NCI-H2029 (cell line): ENCODE results near the gene MAP1S.
A peak's percentile ranks its signal among the peaks of the same experiment; 100 is the strongest.

Source experiments
- DNase-seq: peaks from one replicate; lab custom pipeline; 2025; lab: John Stamatoyannopoulos, UW

Gene MAP1S

GRCh38 chr19:17735410-17735809, 16.1 kb downstream of the MAP1S start:
- DNase-seq, result no peak

DNA sequence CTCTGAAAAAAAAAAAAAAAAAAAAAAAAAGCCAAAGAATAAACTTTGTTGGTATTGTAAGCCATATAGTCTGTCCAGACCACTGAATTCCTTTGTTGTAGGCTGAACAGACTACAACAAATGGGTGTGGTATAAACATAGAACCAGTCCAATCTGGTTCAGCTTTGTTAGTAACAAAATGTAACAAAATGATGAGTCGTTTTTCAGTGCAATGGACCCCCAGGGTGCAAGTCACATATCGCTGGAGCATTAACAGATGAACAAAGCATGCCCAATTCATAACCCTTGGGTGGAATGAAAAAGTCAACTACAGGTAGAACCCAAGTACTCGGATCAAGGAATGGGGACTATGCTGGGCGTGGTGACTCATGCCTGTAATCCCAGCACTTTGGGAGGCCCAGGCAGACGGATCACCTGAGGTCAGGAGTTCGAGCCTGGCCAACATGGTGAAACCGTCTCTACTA, 18.4 kb downstream of the MAP1S start:
- no peak for DNase-seq

- DNase-seq, result no peak
Observed at GRCh38 chr19:17739121-17739875, 20.0 kb downstream of the MAP1S start.

DNA sequence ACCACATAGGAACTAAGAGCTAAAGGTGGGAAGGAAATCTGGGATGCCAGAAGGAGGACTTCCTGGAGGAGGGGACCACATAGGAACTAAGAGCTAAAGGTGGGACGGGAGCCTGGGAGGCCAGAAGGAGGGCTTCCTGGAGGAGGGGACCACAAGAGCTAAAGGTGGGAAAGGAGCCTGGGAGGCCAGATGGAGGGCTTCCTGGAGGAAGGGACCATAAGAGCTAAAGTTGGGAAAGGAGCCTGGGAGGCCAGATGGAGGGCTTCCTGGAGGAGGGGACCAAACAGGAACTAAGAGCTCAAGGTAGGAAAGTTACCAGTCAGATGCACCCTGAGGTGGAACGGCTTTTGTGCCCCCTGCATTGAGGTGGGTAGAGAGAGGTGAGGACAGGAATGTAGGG, 22.2 kb downstream of the MAP1S start:
- no peak for DNase-seq

GRCh38 chr19:17743874-17744580, 24.7 kb downstream of the MAP1S start:
- DNase-seq, result no peak

DNA sequence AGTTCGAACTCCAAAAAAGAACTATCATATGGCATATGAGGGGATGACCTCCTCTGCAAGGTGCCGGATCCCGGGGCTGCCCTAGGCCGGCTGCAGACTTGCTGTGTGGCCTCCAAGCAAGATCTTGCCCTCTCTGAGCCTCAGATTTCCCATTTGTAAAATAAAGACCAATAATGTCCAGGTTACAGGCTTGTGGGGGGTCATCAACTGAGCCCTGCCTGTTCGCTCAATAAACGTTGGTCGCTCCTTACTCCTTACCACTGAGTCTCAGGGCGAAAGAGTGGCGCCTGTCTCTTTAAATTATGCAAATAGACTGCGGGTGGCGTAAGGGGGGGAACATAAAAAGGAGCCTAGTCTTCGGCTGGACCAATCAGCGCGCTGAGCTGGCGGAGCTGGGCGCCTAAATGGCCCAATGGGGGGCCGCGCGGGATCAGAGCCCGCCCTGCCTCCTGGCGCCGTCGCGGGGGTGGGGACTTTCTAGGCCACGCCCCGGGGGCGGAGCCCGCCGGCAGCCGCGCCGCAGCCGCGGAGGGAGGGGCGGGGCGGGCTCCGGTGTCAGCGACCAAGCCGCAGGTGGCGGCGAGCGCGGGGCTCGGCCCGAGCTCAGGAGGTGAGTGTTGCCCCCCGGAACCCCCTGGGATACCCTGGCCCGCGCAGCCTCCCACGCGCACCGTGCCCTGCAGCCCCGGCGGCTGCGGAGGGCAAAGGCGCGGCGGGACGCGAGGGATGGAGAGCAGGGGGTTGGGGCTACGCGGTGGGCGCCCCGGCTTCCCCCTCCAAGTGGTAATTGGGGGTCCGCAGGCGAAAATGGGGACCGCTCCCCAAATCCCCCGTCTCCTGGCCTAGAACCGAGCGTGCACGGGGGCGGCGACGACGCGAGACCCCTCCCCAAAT, 28.2 kb downstream of the MAP1S start:
- peak; percentile 97 for DNase-seq

DNA sequence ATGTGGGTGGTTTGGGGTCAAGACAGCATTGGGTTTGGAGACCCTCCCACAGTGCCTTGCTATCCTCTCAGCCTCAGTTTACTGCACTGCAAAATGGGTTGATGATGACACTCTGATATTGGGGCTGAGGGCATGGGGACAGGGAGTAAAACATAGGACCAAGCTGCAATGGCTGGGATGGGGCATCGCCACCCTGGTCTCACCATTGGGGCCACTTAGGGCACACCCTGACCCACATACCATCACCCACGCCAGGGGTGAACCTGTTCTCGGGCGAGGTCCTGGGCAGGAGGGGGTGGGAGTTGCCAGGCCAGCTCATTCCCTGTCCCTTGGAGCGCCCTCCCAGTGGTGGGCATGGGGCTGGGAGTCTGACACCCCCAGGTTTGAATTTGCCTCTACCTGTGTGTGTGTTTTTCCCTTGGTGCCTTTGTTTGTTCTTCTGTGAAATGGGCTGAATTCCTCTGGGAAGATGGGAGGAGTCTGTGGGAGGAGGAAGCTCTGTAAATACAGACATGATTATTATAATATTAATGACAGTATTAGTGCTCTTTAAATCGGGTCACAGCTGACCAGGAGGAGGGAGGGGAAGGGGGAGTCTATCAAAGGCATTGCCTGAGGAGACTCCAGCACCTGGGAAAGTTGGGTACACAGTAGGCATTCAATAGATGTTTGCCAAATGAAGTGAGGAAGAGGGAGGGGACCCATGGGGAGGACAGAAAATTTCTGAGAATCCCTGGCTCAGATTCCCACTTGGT, 29.8 kb downstream of the MAP1S start:
- no peak for DNase-seq

DNA sequence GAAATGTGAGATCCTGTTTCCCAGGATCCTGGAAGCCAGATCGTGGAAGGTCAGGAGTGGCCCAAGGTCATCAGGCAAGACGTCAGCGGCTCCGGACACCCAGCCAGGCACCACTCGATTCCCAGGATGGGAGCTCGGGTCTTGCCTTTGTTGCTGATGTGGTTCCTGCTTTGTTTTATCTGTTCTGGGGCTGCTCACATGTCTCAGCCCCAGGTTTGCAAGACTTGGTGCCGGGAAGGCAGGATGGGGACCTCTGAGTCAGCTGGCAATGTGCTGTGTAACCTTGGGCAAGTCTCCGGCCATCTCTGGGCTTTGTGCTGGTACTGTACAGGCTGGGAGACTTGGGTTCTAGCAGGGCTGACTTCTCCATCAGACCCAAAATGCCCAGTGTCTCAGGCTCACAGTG, 30.6 kb downstream of the MAP1S start:
- DNase-seq, result no peak

DNA sequence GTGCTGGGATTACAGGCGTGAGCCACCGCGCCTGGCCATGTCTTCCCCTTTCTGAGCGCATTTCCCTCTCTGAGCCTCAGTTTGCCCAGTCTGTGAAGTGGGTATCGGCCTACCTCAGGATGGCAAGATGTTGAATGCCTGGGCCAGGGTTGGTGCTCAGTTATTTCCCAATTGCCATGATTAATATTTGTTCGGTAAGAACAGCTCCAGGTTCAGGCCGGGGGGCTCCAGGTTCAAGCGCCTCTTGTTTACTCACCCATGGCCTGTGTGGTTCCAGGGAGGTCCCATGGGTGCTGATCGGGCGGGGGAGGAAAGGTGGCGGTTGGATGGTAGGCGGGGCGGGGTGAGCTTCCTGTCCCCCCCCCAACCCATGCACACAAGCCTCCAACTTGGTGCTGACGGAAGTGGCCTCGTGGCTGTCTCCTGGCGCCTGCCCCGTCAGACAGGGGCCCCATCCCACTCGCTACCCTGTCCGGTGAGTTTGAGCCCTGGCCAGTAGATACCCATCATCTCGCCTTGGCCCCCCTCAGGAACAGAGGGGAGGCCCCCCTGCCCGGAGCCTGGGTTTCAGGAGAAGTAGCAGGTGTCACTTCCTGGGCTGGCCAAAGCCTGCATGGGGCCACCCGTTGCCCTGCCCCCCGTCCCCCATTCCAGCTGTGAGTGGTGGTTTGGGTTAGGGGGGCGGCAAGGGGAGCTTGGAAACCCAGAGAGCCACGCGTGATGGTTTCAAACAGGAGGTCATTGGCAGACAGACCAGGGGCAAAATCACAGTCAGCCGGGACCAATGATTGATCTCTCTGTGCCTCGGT, 32.0 kb downstream of the MAP1S start, which contains the start of gene FCHO1:
TSS of gene FCHO1 (plus strand) at position 375 of the 809 bp plus-strand sequence. CDS start 3,688 bp downstream, outside the sequence.
- no peak for DNase-seq

GRCh38 chr19:17751912-17752273, 32.6 kb downstream of the MAP1S start:
- no peak for DNase-seq

GRCh38 chr19:17752865-17753639, 33.8 kb downstream of the MAP1S start:
- no peak for DNase-seq

- no peak for DNase-seq
Observed at GRCh38 chr19:17753976-17754375, 34.7 kb downstream of the MAP1S start.

DNA sequence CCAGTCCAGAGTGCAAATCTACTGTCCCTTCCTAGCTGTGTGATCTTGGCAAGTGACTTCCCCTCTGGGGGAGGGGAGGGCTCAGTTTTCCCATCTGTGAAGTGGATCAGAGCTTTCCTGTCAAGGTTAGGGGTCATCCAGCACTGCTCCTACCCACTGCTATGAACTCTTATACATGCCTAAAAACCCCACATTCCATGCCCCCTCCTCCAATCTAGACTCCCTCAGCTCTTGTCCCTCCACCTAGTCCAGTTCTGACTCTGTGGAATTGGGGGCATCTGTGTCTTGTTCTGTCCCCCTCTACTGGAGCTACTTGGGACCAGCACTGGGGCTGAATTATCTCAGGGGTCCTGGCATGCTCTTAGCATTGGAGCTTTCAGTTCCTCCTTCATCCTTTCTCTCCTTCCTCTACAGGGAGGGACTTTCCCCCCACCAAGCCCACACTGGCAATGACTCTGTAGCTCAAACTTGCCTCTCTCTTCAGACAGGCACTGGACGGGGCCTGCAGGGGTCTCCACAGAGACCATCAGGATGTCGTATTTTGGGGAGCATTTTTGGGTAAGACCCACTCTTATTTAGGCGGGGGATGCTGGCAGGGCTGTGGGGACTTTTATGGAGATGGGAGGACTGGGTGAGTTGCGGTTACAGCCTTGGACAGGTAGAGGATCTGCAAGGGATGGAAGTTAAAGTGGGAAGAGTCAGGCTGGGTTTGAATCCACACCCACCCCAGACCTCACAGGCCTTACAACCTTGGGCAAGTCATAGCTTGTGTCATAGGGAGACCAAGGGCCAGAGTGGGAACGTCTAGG, 35.6 kb downstream of the MAP1S start:
- DNase-seq, result no peak

DNA sequence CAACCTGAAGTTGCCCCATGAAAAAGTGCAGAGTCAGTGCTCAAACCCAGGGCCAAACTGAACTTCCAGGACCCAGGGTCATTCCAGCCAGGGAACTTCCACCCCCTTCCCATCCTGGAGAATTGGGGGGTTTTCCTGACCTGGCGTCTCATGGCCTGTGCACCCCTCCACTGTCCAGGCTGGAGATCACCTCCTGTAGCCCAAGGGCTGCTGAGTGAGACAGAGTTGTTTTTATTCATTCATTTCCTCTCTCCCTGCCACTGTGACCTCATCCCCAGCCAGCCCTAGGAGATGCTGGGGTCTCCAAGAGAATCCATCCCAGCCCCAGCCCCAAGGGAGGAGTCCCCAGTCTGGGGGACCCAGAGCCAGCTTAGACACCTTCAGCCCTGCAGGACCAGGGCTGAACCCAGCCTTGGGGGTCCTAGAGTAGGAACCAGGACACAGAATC, 36.2 kb downstream of the MAP1S start:
- no peak for DNase-seq

DNA sequence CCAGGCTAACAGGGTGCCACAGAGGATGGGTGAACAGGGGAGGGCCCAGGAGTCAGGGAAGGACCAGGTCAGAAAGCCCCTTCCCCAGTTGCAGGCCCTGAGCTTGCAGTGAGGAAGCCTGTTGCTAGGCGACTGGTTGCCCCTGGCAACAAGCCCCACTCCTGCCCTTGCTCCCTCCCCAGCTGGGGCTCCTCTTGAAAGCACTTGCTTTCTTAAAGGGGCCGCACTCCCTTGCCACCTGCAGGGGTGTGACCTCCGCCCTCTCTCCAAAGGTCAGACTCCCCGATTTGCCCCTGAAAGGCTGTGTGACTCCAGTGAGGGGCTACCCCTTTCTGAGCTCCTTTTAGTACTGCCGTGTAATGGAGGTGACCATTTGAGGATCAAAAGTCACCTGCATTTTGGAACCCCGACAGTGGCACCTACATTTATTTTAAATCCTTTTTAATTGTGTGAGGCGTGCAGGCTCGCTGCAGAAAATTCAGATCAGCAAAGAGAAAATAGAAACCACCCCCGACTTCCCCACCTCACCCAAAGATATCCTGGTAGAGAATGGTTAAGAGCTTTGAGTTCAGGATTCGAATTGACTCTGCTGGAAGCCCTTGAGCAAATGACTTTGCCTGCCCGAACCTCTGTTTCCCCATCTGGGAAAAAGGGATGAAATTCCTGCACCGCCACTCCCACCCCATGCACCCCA, 36.8 kb downstream of the MAP1S start:
- peak; percentile 80 for DNase-seq

- DNase-seq, result peak; percentile 40
Observed at GRCh38 chr19:17757125-17757524, 37.8 kb downstream of the MAP1S start.

DNA sequence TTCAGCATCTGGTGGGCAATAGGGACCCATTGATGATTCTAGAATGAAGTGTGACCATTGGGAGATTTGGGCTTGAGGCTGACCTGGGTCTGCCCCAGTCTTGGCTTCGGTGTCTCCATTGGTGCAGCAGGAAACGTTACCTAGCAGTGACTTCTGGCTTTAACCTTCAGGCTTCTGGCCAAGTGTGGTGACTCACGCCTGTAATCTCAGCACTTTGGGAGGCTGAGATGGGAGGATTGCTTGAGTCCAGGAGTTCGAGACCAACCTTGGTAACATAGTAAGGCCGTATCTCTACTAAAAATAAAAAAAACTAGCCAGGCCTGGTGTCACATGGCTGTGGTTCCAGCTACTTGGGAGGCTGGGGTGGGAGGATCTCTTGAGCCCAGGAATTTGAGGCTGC, 39.2 kb downstream of the MAP1S start:
- no peak for DNase-seq

GRCh38 chr19:17761148-17761547, 41.9 kb downstream of the MAP1S start:
- DNase-seq, result no peak
